Activated CD4-positive, alpha-beta T cell treated with anti-CD3 and anti-CD28 coated beads for 48 hours (primary cell): ENCODE measurements around the gene HLCS.
A peak's percentile ranks its signal among the peaks of the same experiment; 100 is the strongest.

Experiments
- DNase-seq: peaks from one replicate; pipeline ENCODE4 v3.0.0-alpha.2; 2020

HLCS gene

DNA sequence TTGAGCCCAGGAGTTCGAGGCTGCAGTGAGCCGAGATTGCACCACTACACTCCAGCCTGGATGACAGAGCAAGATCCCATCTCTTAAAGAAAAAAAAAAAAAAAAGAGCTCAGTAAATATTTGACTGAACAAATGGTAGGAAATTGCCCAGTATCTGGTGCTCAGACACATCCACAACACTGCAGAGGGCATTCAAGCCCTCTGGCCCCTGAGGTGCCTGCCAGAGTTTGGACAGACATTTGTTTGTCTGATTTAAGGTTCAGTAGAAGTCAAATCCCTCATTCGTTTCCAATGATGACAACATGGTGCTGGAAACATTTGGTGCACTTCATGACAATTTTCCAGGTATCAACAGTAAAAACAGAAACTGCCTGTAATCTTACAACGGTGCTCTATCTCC lies 86.6 kb downstream of the HLCS start:
- DNase-seq: no peak

DNA sequence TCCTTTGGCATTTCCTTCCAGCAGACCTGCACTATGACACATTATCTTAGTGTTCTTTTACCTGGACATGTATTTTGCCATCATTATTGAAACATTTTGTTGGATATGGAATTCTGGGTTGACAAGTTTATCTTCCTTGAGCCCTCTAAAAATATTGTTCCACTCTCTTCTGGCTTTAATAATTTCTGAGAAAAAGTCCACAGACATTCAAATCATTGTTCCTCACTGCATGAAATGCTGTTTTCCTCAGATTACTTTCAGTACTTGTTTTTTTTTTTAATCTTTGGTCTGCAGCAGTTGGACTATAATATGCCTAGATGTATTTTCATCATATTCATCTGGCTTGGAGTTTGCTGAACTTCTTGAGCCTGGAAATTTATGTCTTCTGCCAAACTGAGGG lies 88.7 kb downstream of the HLCS start:
- no peak for DNase-seq

DNA sequence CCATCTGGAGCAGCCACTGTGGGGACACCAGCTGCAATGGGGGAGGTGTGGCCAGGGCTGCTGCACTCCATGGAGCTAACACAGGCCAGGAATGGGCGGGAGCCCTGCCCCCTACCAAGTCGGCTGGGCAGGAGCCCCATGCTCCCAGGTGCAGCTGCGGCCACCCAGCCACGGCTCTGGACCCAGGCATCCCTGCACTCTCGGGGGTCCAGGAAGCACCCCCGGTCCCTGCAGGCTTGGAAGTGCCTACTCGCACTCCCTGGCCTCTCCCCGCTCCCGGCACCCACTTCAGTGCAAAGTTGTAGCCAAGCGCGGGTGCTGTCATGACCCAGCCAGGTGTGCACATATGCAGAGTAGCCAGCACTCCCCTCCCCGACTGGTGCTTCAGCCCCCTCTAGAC lies 91.8 kb downstream of the HLCS start:
- DNase-seq: no peak

DNA sequence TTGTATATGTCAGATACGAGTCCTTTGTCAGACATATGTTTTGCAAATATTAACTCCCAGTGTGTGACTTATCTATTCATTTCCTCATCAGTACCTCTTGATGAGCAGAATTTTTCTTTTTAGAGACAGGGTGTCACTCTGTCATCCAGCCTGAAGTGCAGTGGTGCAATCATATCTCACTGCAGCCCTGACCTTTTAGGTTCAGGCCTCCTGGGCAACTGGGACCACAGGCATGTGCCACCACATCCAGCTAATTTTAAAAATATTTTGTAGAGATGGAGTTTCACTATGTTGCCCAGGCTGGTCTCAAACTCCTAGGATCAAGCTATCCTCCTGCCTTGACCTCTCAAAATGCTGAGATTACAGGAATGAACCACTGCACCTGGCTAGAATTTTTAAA lies 93.0 kb downstream of the HLCS start:
- DNase-seq: no peak

DNA sequence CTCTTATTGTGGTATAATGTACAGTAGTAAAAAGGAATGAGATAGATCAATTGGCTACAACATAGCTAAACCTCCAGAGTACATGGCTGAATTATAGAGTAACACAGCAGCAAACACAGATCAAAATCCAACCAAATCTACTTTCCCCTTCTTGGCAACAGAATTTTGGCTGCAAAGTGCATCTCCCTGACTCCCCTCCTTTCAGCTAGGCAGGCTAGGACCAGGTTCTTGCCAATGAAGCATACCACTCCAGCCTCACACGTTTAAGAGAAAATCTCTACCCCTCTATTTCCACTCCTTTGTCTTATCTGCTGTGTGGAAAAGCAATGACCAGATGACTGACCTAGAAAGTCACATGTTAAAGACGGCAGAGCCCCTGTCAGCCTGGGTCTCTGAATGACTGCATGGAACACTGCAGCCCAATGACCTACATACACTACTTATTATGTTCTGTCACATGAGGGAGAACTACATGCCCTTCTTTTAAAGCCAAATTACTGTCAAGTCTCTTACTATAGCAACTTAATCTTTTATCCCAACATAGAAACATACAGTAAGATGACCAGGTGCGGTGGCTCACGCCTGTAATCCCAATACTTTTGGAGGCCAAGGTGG lies 99.1 kb downstream of the HLCS start:
- DNase-seq: no peak

DNA sequence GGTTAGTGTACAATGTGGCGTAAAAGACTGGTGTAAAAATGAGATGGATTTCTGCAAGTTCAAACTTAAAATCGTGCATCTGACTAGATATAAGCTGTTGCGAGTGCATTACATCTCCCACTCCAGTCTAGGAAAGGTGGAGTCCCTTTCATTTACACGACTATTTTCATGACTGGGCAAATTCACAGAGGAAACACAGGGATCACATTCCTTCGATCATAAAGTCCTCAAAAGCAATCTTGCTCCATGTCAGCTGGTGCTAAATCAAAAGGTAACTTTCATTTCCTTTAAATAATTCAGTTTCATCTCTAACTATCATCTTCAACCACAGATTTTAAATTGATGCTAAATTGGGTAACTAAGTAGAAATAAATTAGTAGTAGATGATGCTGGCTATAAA lies 100.0 kb downstream of the HLCS start:
- no peak for DNase-seq

DNA sequence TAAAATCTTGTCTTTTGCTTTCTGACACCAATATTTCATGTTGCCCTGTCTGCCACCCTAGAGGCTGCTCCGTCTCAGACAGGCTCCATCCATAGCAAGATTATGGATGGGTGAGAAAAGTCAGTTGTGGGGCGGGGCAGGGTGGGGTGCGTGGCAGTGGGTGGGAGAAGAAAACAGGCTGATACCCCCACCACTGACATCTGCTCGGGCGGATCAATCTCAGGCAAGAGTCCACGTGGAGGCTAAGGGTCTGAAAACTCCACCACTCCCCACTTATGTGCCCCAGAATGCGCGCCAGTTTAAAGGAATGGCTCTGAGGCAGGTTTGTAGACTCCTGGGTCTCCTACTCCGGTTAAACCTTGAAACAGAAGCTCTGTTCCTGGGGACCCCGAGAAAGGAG lies 101.5 kb downstream of the HLCS start:
- DNase-seq: no peak

DNA sequence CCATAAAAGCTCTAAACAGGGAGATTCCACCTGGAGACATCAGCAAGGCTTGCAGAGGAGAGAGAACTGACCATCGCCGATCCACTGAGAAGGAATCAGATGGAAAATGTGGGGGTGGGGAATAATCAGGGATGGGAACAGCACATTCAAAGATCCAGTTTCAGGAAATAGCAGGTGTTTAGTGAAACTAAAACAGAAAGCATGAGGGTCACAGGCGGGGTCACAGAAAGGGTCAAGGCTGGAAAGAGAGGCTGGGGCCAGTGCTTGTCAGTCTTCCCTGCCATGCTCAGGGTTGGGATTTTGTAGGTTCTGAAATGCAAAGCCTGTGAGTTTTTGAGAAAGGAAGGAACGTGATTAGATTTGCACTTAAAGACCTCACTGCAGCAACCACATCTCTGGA lies 103.2 kb downstream of the HLCS start:
- DNase-seq: no peak

DNA sequence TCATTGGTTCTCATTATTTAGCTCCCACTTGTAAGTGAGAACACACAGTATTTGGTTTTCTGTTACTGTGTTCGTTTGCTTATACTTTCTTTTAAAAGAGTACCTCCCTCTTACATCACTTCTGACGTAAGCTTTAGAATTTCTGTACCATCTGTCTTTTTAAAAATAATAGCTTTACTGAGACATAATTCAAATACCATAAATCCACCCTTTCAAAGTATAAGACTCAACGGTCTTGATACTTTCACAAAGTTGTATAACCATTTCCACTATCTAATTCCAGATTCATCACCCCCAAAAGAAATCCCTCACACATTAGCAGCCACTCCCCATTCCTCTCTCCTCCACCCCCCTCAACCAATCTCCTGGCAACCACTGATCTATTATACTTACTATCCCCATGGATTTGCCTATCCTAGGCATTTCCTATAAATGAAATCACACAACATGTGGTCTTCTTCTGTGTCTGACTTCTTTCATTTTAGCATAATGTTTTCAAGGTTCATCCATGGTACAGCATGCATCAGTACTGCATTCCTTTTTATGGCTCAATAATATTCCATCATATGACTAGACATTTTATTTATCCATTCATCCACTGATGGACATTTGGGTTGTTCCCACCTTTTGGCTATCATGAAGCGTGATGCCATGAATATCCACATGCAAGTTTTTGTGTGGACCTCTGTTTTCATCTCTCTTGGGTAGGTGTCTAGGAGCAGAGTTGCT lies 104.7 kb downstream of the HLCS start:
- DNase-seq: no peak

DNA sequence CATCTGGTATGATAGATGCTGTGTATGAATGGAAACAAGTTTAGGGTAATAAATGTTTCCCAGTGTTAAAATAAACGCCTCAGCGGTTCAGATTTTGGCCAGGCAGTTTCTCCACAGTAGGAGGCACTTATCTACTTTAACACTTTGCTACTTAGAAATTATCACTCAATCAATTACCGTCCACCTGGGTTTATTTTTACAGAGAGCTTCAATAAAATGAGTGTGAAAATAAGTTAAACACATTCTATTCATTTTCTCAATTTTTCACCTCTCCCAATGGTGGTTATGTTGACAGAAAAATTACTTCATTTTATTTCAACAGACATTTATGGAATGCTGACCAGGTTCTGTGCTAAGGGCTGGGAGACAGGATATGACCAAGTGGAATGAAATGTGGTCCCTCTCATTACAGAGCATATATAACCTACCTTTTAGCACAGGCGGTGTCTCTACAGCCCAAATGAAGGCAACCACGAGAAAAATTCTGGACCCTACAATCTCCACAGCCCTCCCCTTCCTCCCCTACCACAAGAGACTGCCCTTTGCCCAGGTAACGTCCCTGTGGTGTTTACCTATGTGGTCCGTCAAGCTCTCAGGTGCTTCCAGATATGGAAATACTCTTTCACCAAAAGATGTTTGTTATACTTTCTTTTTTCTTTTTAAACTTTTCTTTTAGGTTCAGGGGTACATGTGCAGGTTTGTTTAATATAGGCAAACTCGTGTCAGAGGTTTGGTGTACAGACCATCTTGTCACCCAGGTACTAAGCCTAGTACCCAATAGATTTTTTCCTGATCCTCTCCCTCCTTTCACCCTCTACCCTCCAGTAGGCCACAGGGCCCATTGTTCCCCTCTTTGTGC lies 105.5 kb downstream of the HLCS start:
- no peak for DNase-seq

DNA sequence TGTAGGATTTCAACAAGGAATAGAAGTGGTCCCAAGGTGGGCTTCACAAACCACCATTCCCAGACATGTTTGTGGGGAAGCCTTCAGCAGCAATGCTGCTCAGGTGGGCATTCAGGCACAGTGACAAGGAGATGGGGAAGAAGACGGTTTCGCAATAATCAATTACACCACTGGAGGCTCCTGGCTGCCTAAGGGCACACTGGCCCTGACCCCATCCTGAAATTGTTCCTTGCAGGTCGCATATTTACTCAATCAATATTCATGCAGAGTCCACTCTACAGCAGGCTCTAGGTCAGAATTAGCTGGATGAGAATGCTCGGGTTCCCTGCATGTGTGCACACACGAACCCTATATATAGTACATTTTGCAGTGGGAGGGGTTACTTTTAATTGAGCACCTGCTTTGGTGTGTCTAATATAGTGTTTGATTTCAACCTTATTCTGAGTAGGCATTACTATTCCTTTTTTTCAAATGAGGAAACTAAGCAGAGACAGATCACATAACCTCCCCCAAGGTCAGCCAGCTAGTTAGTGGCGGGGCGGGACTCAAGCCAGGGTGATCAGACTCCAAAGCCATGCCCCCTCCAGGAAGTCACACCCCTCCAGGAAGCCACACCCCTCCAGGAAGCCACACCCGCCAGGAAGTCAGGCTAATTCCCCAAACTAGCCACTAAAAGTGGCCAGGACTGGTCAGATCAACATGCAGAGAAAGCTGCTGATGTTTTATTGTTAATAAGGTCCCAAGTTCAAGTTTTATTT lies 106.5 kb downstream of the HLCS start:
- peak; percentile 51 for DNase-seq

DNA sequence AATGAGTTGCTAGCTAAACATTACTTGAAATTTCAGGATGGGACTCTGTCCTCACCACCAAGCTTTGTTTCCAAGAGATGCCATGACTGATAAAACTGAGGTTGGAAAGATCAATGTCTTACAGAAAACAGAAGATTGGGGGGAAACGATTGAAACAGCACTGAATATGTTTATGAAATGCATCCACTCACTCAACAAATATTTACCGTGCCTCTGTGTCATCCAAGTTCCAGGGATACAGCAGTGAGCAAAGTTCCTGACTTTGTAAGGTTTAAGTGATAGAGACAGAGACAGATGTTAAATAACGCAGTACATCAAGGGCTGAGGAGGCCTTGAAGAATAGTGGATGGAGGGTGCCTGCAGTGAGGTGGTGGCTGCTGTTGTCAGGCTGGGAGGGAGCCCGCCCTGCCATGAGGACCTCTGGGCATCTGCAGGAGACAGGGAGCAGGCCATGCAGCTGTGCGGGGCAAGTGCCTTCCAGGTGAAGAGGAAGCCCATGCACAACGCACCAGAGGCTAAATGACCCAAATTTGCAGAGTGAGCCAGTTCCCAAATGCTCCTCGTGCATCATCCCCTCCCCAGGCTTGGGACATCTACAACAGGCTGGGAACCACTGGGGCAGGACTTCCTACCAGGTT lies 108.0 kb downstream of the HLCS start:
- DNase-seq: no peak

DNA sequence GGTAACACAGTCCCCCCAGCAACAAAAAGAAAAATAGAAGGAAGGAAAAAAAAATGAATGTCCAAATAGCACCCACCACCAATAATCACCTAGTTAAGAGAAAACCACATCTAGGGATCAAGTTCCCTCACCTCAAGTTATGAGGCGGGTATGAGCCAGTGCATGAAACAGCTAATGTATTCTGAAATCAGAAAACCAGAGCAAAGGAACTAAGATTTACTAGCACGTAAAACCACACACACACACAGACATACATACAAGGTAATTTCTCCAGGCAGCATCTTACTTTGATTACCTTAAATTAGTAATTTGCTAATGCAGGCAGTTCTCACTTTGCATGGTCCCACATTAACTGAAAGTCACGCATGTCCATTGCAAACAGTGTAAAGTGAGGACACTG lies 109.8 kb downstream of the HLCS start:
- no peak for DNase-seq

DNA sequence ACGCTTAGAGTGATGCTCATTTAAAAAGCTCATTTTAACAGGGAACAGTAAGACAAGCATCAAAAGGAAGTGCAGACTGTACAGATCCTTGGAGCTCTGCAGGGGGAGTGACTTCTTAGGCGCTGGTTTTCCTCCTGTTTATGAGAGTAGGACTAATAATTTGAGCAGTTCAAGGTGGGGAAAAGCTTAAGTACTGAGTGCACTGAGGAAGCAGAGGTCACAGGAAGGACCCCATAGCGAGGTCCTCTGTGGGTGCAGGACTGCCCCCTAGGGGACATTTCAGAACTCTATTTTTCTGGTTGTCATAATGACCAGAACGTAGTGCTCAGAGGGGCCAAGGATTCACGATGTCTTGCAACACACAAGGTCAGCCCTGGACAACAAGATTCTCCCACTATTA lies 112.1 kb downstream of the HLCS start:
- peak; percentile 36 for DNase-seq

DNA sequence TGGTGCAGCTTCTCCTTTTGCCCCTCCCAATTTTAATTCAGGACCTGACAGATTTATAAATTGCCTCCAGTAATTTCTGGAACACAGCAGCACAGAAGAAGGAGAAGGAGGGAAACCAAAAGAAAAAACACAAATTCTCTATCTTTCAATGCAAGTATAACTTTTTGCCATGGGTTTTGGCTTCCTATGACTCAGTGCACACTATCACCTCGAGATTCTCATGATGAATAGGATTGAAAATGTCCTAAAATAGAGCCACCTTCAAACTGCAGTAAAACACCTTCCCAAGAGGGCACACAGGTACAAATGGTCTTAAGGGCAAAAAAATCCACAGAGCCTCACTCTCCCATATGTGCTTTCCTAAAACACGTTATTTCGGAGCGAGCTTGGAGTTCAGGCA lies 113.6 kb downstream of the HLCS start:
- DNase-seq: no peak

DNA sequence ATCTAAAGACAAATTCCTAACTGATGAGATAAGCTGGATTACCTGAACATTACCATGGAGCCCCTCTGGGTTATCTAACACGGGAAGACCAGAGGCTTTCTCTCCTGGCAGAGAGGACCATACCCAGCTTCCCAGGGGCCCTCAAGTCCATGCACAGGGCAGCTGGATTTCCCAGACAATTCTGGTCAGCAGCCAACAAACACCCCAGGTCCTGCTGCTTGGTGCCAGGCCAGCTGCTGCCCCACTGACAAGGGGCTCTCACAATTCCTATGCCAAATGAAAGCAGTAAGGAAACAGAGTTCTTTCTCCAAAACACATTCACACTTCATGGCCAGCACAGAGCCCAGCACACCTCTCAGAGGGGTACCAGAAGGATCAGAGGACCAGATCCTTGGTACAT lies 114.2 kb downstream of the HLCS start:
- DNase-seq: no peak

DNA sequence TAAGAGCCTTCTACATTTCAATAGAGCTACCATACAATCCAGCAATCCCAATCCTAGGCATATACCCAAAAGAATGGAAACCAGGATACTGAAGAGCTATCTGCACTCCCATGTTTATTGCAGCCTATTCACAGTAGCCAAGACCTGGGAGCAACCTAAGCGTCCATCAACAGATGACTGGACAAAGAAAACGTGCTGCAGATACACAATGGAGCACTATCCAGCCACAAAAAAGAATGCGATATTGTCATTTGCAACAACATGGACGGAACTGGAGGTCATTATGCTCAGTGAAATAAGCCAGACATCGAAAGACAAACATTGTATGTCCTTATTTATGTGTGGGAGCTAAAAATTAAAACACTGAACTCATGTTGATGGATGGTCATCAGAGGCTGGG lies 115.3 kb downstream of the HLCS start:
- no peak for DNase-seq

DNA sequence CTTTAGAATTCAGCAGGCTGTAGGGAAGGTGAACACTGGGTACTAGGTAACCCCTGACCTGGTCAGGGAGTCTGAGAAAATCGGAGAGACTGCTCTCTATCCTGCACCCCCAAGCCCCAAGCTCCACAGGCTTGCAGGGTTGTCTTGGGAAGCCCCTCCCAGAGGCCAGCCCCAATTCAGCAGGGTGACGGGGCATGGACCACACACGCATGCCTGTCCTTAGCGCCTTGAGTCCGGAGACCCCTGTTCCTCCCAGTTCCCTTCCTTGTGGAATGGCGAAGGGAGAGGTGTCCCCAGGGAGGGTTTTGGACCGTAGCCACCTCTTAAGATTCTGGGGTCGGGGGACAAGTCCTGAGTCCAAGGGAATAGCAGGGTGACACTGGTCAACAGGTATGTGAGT lies 116.1 kb downstream of the HLCS start:
- no peak for DNase-seq

DNA sequence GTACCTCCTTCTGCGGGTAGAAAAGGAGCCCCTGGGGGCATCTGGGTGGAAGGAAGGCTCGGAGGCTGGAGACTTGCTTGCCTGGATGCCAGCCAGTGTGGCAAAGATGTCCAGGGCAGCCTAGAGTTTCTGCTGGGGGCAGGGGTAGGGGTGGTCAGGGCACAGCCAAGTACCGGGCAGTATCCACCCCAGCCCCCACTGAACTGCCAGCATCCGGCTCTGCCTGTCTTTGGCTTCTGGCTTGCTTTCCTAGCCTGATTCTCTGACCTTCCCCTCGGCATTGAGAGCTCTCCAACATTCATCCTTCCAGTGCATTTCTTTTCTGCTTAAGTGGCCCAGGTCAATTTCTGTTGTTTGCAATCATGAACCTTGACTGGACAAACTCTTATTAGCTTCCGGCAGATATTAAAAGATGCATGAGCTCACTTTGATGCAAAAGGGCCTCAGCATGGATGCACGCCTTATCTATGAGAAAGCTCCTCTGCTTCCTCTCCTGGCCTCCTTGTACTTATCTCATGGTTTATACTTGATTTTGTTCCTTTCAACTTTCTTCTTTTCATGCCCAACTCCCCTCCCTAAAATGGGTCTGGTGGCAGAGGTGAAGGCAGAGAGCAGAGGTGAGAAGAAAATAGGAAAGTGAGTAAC lies 116.9 kb downstream of the HLCS start:
- no peak for DNase-seq

DNA sequence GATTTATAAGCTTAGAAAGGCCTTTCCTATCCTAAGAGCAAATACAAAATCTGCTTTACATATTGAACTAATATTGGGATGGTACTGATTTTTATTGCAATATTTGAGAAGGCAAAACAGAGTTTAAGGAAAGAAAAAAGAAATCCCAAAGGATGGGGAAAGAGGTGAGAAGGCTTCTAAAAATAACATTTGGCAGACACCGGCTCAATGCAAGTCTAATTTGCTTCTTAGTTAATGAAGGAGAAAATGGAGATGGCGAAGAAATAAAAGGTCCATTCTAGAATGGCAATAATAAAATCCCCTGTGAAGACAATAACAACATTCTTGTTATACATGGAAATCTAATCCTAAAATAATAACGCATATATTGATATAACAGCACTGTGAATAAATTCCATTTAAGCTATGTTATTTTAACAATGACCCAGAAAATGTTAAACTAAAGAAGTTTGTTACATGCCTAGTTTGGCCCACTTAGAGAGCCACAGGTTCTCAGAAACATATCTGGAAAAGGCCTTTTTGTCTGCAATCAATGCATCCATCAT lies 117.7 kb downstream of the HLCS start:
- DNase-seq: no peak

DNA sequence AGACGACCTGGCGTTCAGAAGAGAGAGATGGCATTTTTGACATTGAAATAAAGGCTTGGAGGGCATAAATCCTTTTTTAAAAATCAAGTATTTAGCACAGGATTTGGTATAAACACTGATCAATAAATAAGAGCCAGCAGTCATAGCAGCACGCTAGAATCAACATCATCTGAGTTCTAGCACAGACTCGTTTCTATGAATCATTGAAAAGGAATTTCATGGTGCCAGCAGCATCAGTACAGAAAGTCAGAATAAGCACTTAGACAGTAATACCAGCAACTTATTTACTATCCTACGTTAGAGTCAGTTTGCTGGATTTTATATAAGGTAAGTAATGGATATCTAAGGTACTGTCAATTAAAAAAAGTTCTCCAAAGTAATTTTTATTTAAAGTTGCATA lies 119.3 kb downstream of the HLCS start:
- DNase-seq: no peak

DNA sequence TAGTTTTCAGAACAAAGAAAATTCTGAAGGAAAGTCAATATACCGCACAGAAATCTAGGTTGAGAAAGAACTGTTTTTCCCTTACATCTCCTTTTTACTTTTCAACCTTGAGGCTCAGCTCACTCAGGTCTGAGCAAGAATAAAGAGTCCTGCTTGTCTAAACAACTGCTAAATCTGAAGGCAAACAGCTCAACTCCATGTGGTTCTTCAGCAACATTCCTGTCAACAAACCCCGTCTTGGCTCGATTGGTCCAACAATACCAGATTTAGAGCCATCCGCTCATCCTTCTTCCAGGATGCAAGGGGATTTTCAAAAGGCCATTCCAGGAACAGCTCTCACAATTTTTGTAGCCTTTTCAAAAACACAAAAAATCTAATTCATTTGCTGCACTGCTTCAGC lies 119.8 kb downstream of the HLCS start:
- DNase-seq: no peak
